Measurements from ENCODE around the gene NHLH2.

Gene NHLH2

GRCh38 chr1:115837740-115838421 lies 3.0 kb downstream of the NHLH2 start:
- DNase-seq (ENCODE audit: low read depth): no peak

DNA sequence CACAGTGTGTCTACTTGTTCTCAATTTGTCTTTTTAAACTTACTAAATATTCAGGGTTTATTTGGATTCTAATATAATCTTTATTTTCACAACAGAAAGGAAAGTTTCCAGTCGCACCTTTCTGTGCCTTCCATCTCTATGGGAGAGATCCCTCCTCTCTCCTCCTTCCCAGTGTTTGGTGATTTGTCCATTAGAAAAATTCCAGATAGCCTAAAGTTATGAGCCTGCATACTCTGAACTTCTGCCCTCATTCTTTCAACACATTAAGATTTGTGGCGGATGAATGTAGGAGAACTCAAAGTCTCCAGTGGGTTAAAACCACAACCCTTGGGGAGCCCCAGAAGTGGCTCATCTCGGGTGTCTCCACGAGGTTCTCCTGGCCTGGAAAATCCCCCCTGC lies 3.6 kb downstream of the NHLH2 start:
- no peak for DNase-seq (ENCODE audit: low read depth)

GRCh38 chr1:115833856-115834255 lies 7.1 kb downstream of the NHLH2 start:
- no peak for DNase-seq (ENCODE audit: low read depth)

- DNase-seq (ENCODE audit: low read depth): no peak
Observed at GRCh38 chr1:115832651-115833050, 8.3 kb downstream of the NHLH2 start.

DNA sequence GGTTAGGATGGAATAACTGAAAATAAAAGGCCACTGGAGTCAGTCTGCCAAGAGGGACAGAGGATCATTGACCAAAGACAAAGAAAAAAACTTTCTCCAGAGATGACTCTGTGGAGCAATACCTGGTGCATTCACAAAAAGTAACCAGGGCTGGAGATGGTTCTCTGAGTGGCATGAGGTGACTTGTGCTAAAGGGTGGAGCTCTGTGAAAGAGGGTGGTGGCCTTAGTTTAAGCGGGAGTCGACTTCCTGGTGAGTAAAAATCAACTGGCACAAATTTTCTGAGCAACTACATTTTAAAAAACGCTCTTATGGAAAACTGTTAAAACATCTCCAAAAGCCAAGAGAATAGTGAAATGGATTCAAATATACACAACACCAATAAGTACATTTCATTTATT lies 10.0 kb downstream of the NHLH2 start:
- no peak for DNase-seq (ENCODE audit: low read depth)

- DNase-seq (ENCODE audit: low read depth): no peak
Observed at GRCh38 chr1:115829947-115830346, 11.0 kb downstream of the NHLH2 start.

- no peak for DNase-seq (ENCODE audit: low read depth)
Observed at GRCh38 chr1:115829023-115829674, 11.8 kb downstream of the NHLH2 start.

DNA sequence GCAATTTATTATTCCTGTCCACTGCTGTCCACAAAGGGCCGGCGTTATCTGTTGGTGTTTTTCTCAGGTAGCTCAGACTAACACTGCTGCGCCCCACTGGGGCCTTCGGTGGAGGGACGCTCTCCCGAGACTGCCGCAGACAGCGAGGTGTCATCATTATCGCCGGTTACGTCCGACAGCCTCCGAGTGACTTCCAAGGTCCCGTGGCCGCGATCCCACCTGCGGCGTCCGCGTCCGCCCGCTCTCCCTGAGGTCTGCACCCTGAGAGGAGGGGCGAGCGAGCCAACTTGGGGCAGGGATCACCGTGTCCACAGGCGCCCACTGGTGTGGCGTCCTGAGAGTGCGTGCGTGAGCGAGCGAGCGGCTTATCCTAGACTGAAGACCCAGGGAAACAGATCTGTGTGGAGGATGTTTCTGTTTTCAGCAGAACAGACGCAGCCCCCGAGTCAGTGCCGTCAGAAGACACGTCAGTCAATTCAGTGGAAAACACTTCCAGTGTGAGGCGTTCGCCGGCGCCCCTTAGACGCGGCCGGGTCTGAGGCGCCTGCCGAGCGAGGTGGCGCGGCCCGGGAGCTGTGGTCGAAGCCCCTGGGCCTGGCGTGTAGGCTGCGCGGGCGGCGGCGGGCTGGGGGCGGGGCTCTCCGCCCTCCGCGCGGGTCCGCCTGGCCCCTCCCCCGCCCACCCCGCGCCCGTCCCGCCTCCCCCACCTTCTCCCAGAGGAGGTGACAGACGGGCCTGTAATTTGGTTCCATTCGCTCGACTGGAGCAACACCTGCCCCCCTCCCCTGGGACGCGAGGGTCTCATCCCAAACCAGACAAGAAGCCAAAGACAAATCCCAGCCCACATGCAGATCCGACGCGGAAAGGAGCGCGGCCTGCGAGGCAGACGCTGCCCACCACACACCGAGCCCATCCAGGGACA lies 12.6 kb downstream of the NHLH2 start:
- DNase-seq (ENCODE audit: low read depth): no peak

GRCh38 chr1:115827452-115828044 lies 13.4 kb downstream of the NHLH2 start:
- no peak for DNase-seq (ENCODE audit: low read depth)

DNA sequence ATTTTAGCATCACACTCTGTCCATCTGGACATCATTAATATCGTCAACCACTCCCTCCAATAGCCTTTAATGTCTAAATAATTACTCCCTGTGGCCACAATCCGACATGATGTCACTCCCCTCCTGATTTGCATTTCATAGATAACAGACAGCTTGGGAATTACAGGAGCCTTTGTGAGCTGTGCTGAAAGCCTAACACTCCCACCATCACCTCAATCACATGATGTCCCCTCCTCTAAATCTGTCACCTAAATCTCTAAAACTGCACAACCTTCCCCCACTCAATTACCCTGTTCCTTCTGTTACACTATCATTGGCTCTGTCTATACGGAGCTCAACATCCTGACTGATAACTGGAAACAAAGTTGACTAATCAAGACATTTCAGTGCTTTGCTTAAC lies 14.3 kb downstream of the NHLH2 start:
- DNase-seq (ENCODE audit: low read depth): no peak

GRCh38 chr1:115822117-115822516 lies 18.8 kb downstream of the NHLH2 start:
- DNase-seq (ENCODE audit: low read depth): no peak

GRCh38 chr1:115815694-115816093 lies 25.2 kb downstream of the NHLH2 start:
- DNase-seq (ENCODE audit: low read depth): no peak

GRCh38 chr1:115814685-115815398 lies 26.1 kb downstream of the NHLH2 start:
- DNase-seq (ENCODE audit: low read depth): no peak

DNA sequence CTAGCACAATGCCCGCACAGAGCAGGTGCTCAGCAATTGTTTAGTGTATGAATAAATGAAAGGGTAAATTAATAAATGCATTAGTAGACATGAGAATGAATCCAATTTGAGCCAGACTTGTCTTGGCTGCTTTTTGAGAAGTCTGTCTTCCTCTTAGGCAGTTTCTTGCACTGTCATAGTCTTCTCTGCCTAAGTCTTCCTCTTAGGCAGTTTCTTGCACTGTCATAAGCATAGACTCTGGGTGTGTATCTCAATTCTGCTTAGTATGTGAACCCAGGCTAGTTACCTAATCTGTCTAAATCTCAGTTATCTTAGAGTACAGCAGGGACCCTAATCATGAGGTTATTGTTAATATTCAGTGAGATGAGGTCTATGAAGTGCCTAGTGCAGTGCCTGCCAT lies 27.2 kb downstream of the NHLH2 start:
- DNase-seq (ENCODE audit: low read depth): no peak

- DNase-seq (ENCODE audit: low read depth): no peak
Observed at GRCh38 chr1:115811140-115811828, 29.6 kb downstream of the NHLH2 start.

GRCh38 chr1:115810609-115811008 lies 30.3 kb downstream of the NHLH2 start:
- no peak for DNase-seq (ENCODE audit: low read depth)

- no peak for DNase-seq (ENCODE audit: low read depth)
Observed at GRCh38 chr1:115809847-115810246, 31.1 kb downstream of the NHLH2 start.

- no peak for DNase-seq (ENCODE audit: low read depth)
Observed at GRCh38 chr1:115809076-115809475, 31.9 kb downstream of the NHLH2 start.

DNA sequence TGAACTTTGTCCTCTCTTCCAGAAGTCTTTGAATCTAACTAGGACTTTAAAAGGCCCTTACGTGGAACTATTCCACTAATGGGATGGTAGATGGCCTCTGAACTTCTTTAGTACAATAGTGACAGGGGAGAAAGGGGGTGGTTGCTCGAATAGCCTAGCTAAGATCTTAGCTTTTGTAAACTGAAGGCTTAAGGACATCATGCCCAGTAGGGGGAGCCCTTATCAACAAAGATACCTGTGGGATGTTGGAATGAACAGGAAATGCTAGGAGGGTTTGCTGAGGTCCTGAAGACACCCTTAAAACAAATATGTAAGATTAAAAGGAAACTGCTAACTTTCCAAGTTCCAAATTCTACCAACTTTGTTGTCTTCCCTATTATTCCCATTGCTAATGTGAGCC lies 33.2 kb downstream of the NHLH2 start:
- DNase-seq (ENCODE audit: low read depth): no peak

DNA sequence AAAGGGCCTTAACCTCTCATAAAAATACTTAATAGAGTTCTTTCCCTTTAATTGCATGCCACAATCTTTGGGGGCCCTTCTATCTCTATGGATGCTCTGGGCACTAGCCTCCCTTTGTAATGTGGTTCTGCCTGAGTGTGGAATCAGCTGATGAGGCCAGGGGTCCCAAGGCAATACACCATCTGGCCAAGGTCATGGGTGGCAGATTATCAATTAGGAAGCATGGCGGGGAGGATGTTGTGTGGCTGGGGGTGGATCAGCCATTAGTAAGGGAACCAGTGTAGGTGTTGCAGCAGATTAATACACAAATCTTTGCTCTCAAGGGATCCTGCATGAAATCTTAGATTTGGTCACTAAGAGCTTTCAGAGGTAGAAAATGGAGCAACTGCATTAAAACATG lies 35.3 kb downstream of the NHLH2 start:
- DNase-seq (ENCODE audit: low read depth): no peak

- DNase-seq (ENCODE audit: low read depth): no peak
Observed at GRCh38 chr1:115802416-115802815, 38.5 kb downstream of the NHLH2 start.
